ENCODE results near the gene ARFGEF2.

Gene ARFGEF2

GRCh38 chr20:48899881-48900280 lies 21.6 kb upstream of the ARFGEF2 start:
- DNase-seq: no peak

- no peak for DNase-seq
These were observed 20.2 kb upstream of the ARFGEF2 start for GRCh38 chr20:48901326-48901725.

- DNase-seq: no peak
These were observed 17.8 kb upstream of the ARFGEF2 start for GRCh38 chr20:48903705-48904104.

GRCh38 chr20:48904566-48905296 lies 16.8 kb upstream of the ARFGEF2 start:
- DNase-seq: no peak

GRCh38 chr20:48905297-48905647 lies 16.2 kb upstream of the ARFGEF2 start:
- DNase-seq: no peak

GRCh38 chr20:48906221-48906877 lies 15.2 kb upstream of the ARFGEF2 start:
- no peak for DNase-seq

GRCh38 chr20:48908656-48909319 lies 12.7 kb upstream of the ARFGEF2 start:
- no peak for DNase-seq

- DNase-seq: no peak
These were observed 11.6 kb upstream of the ARFGEF2 start for GRCh38 chr20:48909910-48910309.

- no peak for DNase-seq
These were observed 11.1 kb upstream of the ARFGEF2 start for GRCh38 chr20:48910347-48910781.

- no peak for DNase-seq
These were observed 9.4 kb upstream of the ARFGEF2 start for GRCh38 chr20:48912065-48912464.

GRCh38 chr20:48916699-48917098 lies 4.8 kb upstream of the ARFGEF2 start:
- no peak for DNase-seq

- DNase-seq: no peak
These were observed 2.1 kb upstream of the ARFGEF2 start for GRCh38 chr20:48919336-48919881.

GRCh38 chr20:48919882-48920526 lies 1.5 kb upstream of the ARFGEF2 start:
- no peak for DNase-seq

GRCh38 chr20:48920527-48921167 lies 864 bp upstream of the ARFGEF2 start:
- no peak for DNase-seq

- peak; percentile 15 for DNase-seq
These were observed 641 bp downstream of the ARFGEF2 start for GRCh38 chr20:48921883-48922820.

- DNase-seq: no peak
These were observed 1.7 kb downstream of the ARFGEF2 start for GRCh38 chr20:48923149-48923718.

GRCh38 chr20:48924756-48925109 lies 3.2 kb downstream of the ARFGEF2 start:
- no peak for DNase-seq

- DNase-seq: no peak
These were observed 4.8 kb downstream of the ARFGEF2 start for GRCh38 chr20:48926267-48926666.

GRCh38 chr20:48926821-48927220 lies 5.3 kb downstream of the ARFGEF2 start:
- DNase-seq: no peak

GRCh38 chr20:48928832-48929725 lies 7.6 kb downstream of the ARFGEF2 start:
- no peak for DNase-seq

Data from NCI-H510A (cell line).